HEK293 (cell line): ENCODE results near the gene CCDC61.

ENCODE experiments used
- CTCF ChIP-seq: fragments of 450-650 bp; formaldehyde crosslinking; IDR thresholded peaks from 2 replicates; pipeline ENCODE4 v1.5.1; 2016; ENCODE audit warnings: missing biosample characterization, missing genetic modification characterization
- HOXC10 ChIP-seq: sonication (generic); formaldehyde crosslinking; IDR thresholded peaks from 2 replicates; pipeline ENCODE4 v1.8.1; 2023; ENCODE audit warnings: mild to moderate bottlenecking, missing genetic modification reagents
- REST ChIP-seq: fragments of 450-650 bp; formaldehyde crosslinking; IDR thresholded peaks from 2 replicates; pipeline ENCODE4 v1.5.1; 2016; ENCODE audit warnings: missing biosample characterization, missing genetic modification characterization
- YY1 ChIP-seq: fragments of 450-650 bp; formaldehyde crosslinking; IDR thresholded peaks from 2 replicates; pipeline ENCODE4 v1.5.1; 2018; ENCODE audit warnings: missing biosample characterization, missing genetic modification characterization
- ZNF221 ChIP-seq: fragments of 450-650 bp; formaldehyde crosslinking; IDR thresholded peaks from 2 replicates; pipeline ENCODE4 v1.5.1; 2017; ENCODE audit warnings: missing biosample characterization, missing genetic modification characterization, borderline replicate concordance
- ZNF292 ChIP-seq: fragments of 450-650 bp; formaldehyde crosslinking; IDR thresholded peaks from 2 replicates; pipeline ENCODE4 v1.5.1; 2016; ENCODE audit warnings: low read depth, missing biosample characterization, missing genetic modification characterization, borderline replicate concordance
- ZNF324 ChIP-seq: fragments of 450-650 bp; formaldehyde crosslinking; IDR thresholded peaks from 2 replicates; pipeline ENCODE4 v1.5.1; 2016; ENCODE audit warnings: missing biosample characterization, missing genetic modification characterization
- ZNF362 ChIP-seq: fragments of 450-650 bp; formaldehyde crosslinking; IDR thresholded peaks from 2 replicates; pipeline ENCODE4 v1.5.1; 2016; ENCODE audit warnings: missing biosample characterization, missing genetic modification characterization
- TF ChIP-seq, protein P1 (sequence below): fragments of 450-650 bp; formaldehyde crosslinking; IDR thresholded peaks from 2 replicates; pipeline ENCODE4 v1.5.1; 2016; ENCODE audit warnings: missing biosample characterization, missing genetic modification characterization, borderline replicate concordance

GRCh38 chr19:46000491-46001246 lies 5.4 kb downstream of the CCDC61 start:
- no peak for TF ChIP-seq YY1 (tag by site-specific recombination)
- no peak for TF ChIP-seq ZNF324
- no peak for TF ChIP-seq CTCF
- no peak for TF ChIP-seq ZNF221 (tag by site-specific recombination)
- TF ChIP-seq, protein P1, sequence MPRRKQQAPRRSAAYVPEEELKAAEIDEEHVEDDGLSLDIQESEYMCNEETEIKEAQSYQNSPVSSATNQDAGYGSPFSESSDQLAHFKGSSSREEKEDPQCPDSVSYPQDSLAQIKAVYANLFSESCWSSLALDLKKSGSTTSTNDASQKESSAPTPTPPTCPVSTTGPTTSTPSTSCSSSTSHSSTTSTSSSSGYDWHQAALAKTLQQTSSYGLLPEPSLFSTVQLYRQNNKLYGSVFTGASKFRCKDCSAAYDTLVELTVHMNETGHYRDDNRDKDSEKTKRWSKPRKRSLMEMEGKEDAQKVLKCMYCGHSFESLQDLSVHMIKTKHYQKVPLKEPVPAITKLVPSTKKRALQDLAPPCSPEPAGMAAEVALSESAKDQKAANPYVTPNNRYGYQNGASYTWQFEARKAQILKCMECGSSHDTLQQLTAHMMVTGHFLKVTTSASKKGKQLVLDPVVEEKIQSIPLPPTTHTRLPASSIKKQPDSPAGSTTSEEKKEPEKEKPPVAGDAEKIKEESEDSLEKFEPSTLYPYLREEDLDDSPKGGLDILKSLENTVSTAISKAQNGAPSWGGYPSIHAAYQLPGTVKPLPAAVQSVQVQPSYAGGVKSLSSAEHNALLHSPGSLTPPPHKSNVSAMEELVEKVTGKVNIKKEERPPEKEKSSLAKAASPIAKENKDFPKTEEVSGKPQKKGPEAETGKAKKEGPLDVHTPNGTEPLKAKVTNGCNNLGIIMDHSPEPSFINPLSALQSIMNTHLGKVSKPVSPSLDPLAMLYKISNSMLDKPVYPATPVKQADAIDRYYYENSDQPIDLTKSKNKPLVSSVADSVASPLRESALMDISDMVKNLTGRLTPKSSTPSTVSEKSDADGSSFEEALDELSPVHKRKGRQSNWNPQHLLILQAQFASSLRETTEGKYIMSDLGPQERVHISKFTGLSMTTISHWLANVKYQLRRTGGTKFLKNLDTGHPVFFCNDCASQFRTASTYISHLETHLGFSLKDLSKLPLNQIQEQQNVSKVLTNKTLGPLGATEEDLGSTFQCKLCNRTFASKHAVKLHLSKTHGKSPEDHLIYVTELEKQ (tag by site-specific recombination) = no peak
- TF ChIP-seq REST = no peak
- TF ChIP-seq ZNF292 = no peak
- TF ChIP-seq ZNF362 (tag by site-specific recombination) = no peak
- no peak for TF ChIP-seq HOXC10 (CRISPR knock-in tag)
